Measurements from ENCODE around the gene BBOX1.

The BBOX1 gene

DNA sequence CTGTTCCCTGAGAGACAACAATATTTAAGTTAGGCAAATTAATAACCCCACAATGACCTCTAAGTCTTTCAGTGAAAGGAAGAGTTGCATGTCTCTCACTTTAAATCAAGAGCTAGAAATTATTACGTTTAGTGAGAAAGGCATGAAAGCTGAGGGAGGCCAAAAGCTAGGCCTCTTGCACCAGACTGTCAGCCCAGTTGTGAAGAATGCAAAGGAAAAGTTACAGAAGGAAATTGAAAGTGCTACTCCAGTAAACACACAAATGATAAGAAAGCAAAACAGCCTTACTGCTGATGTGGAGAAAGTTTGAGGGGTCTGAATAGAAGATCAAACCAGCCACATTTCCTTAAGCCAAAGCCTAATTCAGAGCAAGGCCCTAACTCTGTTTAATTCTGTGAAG lies 45.0 kb downstream of the BBOX1 start:
- TF ChIP-seq SIN3A (IDR thresholded peaks at IDR 0.05; ENCODE audit: borderline replicate concordance, insufficient read depth, low read length), result no peak
- TF ChIP-seq FOXP2 (optimal IDR thresholded peaks at IDR 0.05; ENCODE audit: borderline replicate concordance, extremely low read depth, extremely low read length, insufficient read depth), result no peak
- no peak for TF ChIP-seq TAF1 (IDR thresholded peaks at IDR 0.05; ENCODE audit: borderline replicate concordance, insufficient read depth, low read length)
- TF ChIP-seq POLR2AphosphoS5 (IDR thresholded peaks at IDR 0.05; ENCODE audit: low read depth, low read length), result no peak
- TF ChIP-seq, protein P1, sequence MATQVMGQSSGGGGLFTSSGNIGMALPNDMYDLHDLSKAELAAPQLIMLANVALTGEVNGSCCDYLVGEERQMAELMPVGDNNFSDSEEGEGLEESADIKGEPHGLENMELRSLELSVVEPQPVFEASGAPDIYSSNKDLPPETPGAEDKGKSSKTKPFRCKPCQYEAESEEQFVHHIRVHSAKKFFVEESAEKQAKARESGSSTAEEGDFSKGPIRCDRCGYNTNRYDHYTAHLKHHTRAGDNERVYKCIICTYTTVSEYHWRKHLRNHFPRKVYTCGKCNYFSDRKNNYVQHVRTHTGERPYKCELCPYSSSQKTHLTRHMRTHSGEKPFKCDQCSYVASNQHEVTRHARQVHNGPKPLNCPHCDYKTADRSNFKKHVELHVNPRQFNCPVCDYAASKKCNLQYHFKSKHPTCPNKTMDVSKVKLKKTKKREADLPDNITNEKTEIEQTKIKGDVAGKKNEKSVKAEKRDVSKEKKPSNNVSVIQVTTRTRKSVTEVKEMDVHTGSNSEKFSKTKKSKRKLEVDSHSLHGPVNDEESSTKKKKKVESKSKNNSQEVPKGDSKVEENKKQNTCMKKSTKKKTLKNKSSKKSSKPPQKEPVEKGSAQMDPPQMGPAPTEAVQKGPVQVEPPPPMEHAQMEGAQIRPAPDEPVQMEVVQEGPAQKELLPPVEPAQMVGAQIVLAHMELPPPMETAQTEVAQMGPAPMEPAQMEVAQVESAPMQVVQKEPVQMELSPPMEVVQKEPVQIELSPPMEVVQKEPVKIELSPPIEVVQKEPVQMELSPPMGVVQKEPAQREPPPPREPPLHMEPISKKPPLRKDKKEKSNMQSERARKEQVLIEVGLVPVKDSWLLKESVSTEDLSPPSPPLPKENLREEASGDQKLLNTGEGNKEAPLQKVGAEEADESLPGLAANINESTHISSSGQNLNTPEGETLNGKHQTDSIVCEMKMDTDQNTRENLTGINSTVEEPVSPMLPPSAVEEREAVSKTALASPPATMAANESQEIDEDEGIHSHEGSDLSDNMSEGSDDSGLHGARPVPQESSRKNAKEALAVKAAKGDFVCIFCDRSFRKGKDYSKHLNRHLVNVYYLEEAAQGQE (IDR thresholded peaks at IDR 0.05; ENCODE audit: insufficient read depth in 1 of 2, low read depth in 2 of 2, low read length in 2 of 2), result no peak

GRCh38 chr11:27087432-27087831 lies 46.8 kb downstream of the BBOX1 start:
- TF ChIP-seq SIN3A (IDR thresholded peaks at IDR 0.05; ENCODE audit: borderline replicate concordance, insufficient read depth, low read length), result no peak
- no peak for TF ChIP-seq POLR2AphosphoS5 (IDR thresholded peaks at IDR 0.05; ENCODE audit: low read depth, low read length)
- no peak for TF ChIP-seq FOXP2 (optimal IDR thresholded peaks at IDR 0.05; ENCODE audit: borderline replicate concordance, extremely low read depth, extremely low read length, insufficient read depth)
- no peak for TF ChIP-seq TAF1 (IDR thresholded peaks at IDR 0.05; ENCODE audit: borderline replicate concordance, insufficient read depth, low read length)
- TF ChIP-seq, protein P1 (IDR thresholded peaks at IDR 0.05; ENCODE audit: insufficient read depth in 1 of 2, low read depth in 2 of 2, low read length in 2 of 2), result no peak

DNA sequence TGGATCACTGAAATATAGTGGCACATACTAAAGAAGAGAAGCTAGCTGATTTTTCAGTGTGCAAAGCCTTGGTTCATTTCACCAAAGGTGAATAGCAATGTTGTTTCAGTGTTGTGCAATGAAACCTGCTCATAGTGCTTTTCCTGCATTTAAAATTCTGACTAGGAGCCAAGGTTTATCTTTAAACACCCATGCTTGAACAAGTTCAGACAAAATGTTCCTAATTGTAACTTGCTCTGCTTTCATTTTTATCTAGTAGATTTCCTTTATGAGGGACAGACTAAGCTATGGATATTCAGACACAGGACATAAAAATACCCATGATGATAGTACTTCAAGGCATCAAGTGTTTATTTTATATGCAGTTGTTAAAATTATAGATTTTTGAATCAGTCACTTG lies 47.7 kb downstream of the BBOX1 start:
- TF ChIP-seq SIN3A (IDR thresholded peaks at IDR 0.05; ENCODE audit: borderline replicate concordance, insufficient read depth, low read length), result no peak
- TF ChIP-seq TAF1 (IDR thresholded peaks at IDR 0.05; ENCODE audit: borderline replicate concordance, insufficient read depth, low read length), result no peak
- TF ChIP-seq, protein P1 (IDR thresholded peaks at IDR 0.05; ENCODE audit: insufficient read depth in 1 of 2, low read depth in 2 of 2, low read length in 2 of 2), result no peak
- TF ChIP-seq POLR2AphosphoS5 (IDR thresholded peaks at IDR 0.05; ENCODE audit: low read depth, low read length), result no peak
- no peak for TF ChIP-seq FOXP2 (optimal IDR thresholded peaks at IDR 0.05; ENCODE audit: borderline replicate concordance, extremely low read depth, extremely low read length, insufficient read depth)

DNA sequence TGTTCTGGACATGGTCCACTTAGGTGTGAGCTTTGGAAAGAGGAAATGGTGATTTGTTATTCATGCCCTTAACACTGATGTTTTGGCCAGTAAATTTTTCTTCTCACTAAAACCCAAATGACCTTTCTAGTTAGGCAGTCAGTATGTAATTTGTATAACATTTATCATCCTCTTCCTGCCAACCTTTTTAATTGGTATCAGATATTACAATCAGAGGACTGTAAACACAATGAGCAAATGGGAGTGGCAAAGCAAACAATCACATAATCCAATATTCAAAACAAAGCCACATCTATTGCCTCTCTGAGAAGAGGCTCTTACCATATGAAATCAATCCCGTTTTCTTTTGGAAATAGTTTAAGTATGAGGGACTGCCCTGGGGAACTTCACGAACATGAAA lies 49.1 kb downstream of the BBOX1 start:
- TF ChIP-seq FOXP2 (optimal IDR thresholded peaks at IDR 0.05; ENCODE audit: borderline replicate concordance, extremely low read depth, extremely low read length, insufficient read depth) (no peak), POLR2AphosphoS5 (IDR thresholded peaks at IDR 0.05; ENCODE audit: low read depth, low read length) (no peak), SIN3A (IDR thresholded peaks at IDR 0.05; ENCODE audit: borderline replicate concordance, insufficient read depth, low read length) (no peak), TAF1 (IDR thresholded peaks at IDR 0.05; ENCODE audit: borderline replicate concordance, insufficient read depth, low read length) (no peak)
- TF ChIP-seq, protein P1 (IDR thresholded peaks at IDR 0.05; ENCODE audit: insufficient read depth in 1 of 2, low read depth in 2 of 2, low read length in 2 of 2), result no peak

DNA sequence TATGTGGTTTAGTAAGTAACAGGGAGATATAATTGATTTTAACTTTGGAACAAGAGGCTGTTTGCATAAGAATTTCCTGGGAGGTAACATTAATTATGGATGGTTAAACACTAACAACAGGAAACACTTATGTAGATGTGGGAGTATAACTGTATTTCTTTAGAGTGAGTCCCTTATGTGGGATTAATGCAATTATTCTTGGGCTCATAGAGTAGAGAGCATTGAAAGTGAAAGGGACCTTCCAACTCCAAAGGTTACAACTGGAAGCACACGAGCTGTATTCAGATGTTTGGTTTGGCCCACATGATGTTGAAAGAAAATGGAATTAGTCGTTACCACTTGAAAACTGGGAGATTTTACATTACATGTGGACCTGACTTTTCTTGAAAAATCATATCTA lies 53.5 kb downstream of the BBOX1 start:
- TF ChIP-seq, protein P1 (IDR thresholded peaks at IDR 0.05; ENCODE audit: insufficient read depth in 1 of 2, low read depth in 2 of 2, low read length in 2 of 2), result no peak
- no peak for TF ChIP-seq FOXP2 (optimal IDR thresholded peaks at IDR 0.05; ENCODE audit: borderline replicate concordance, extremely low read depth, extremely low read length, insufficient read depth)
- TF ChIP-seq POLR2AphosphoS5 (IDR thresholded peaks at IDR 0.05; ENCODE audit: low read depth, low read length), result no peak; the same call in 1 of the 2 replicates
- no peak for TF ChIP-seq SIN3A (IDR thresholded peaks at IDR 0.05; ENCODE audit: borderline replicate concordance, insufficient read depth, low read length)
- TF ChIP-seq TAF1 (IDR thresholded peaks at IDR 0.05; ENCODE audit: borderline replicate concordance, insufficient read depth, low read length), result no peak
